ENCODE measurements around the gene MRPL1.
"Not testable (repeated sequence)": the region's sequence is repeated elsewhere in the genome, so short reads cannot be mapped to it uniquely, and the experiment has no call there.

MRPL1 gene

GRCh38 chr4:77938560-77938959 lies 75.9 kb downstream of the MRPL1 start:
- Histone ChIP-seq H3K79me2 (ENCODE audit: insufficient read depth, low read depth) (no peaks in the 10 kb centered on the region), H3K36me3 (ENCODE audit: insufficient read depth) (no peaks in the 10 kb centered on the region), H3K27ac (no peak overlapping the region), H3K4me1 (ENCODE audit: low read depth, poor library complexity, severe bottlenecking) (peaks cover 4% of the 10 kb centered on the region), H2AFZ (ENCODE audit: low read depth) (no peak overlapping the region), H3K4me2 (no peak overlapping the region), H3K9ac (no peak overlapping the region), H4K20me1 (ENCODE audit: insufficient read depth) (no peaks in the 10 kb centered on the region), H3K4me3 (IDR thresholded peaks at IDR 0.05; ENCODE audit: insufficient read depth, low read depth, low read length) (no peak overlapping the region), H3K27me3 (ENCODE audit: insufficient read depth, low read depth) (no peaks in the 10 kb centered on the region)
- no peak for TF ChIP-seq CTCF (conservative IDR thresholded peaks at IDR 0.05; ENCODE audit: low read depth, low read length)

GRCh38 chr4:77945929-77946328 lies 83.3 kb downstream of the MRPL1 start:
- H4K20me1 ChIP-seq (ENCODE audit: insufficient read depth); H2AFZ ChIP-seq (ENCODE audit: low read depth); H3K27ac ChIP-seq; H3K4me3 ChIP-seq (IDR thresholded peaks at IDR 0.05; ENCODE audit: insufficient read depth, low read depth, low read length); H3K4me1 ChIP-seq (ENCODE audit: low read depth, poor library complexity, severe bottlenecking); H3K9ac ChIP-seq; H3K4me2 ChIP-seq; H3K27me3 ChIP-seq (ENCODE audit: insufficient read depth, low read depth); H3K36me3 ChIP-seq (ENCODE audit: insufficient read depth); H3K79me2 ChIP-seq (ENCODE audit: insufficient read depth, low read depth): not testable (repeated sequence)

GRCh38 chr4:77950203-77950602 lies 87.6 kb downstream of the MRPL1 start:
- Histone ChIP-seq H3K27me3 (ENCODE audit: insufficient read depth, low read depth) (no peaks in the 10 kb centered on the region), H3K4me1 (ENCODE audit: low read depth, poor library complexity, severe bottlenecking) (no peaks in the 10 kb centered on the region), H4K20me1 (ENCODE audit: insufficient read depth) (no peaks in the 10 kb centered on the region), H3K4me3 (IDR thresholded peaks at IDR 0.05; ENCODE audit: insufficient read depth, low read depth, low read length) (no peak overlapping the region), H3K9ac (no peak overlapping the region), H3K27ac (no peak overlapping the region), H3K4me2 (no peak overlapping the region), H3K79me2 (ENCODE audit: insufficient read depth, low read depth) (no peaks in the 10 kb centered on the region), H2AFZ (ENCODE audit: low read depth) (no peak overlapping the region), H3K36me3 (ENCODE audit: insufficient read depth) (no peaks in the 10 kb centered on the region)
- no peak for TF ChIP-seq CTCF (conservative IDR thresholded peaks at IDR 0.05; ENCODE audit: low read depth, low read length)

DNA sequence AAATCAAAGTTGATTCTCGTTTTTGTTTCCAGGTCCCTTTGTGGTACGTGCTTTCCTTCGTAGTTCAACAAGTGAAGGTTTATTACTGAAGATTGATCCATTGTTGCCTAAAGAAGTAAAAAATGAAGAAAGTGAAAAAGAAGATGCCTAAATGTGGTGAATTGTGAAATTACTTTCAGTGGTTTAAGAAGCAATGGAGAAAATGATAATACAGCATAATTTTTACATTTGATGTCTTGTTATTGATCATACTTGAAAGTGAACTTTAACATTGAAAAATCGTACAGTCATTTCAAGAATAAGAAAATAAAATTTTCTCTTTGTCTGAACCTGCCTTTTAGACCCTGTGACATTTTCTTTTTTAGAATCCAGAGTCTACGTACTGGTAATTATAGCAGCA lies 89.8 kb downstream of the MRPL1 start:
- Histone ChIP-seq H3K79me2 (ENCODE audit: insufficient read depth, low read depth) (no peaks in the 10 kb centered on the region), H3K9ac (no peak overlapping the region), H4K20me1 (ENCODE audit: insufficient read depth) (no peaks in the 10 kb centered on the region), H3K4me2 (no peak overlapping the region), H3K4me3 (IDR thresholded peaks at IDR 0.05; ENCODE audit: insufficient read depth, low read depth, low read length) (no peak overlapping the region), H3K36me3 (ENCODE audit: insufficient read depth) (no peaks in the 10 kb centered on the region), H3K27ac (no peak overlapping the region), H2AFZ (ENCODE audit: low read depth) (no peak overlapping the region), H3K4me1 (ENCODE audit: low read depth, poor library complexity, severe bottlenecking) (no peaks in the 10 kb centered on the region), H3K27me3 (ENCODE audit: insufficient read depth, low read depth) (no peaks in the 10 kb centered on the region)
- no peak for TF ChIP-seq CTCF (conservative IDR thresholded peaks at IDR 0.05; ENCODE audit: low read depth, low read length)

DNA sequence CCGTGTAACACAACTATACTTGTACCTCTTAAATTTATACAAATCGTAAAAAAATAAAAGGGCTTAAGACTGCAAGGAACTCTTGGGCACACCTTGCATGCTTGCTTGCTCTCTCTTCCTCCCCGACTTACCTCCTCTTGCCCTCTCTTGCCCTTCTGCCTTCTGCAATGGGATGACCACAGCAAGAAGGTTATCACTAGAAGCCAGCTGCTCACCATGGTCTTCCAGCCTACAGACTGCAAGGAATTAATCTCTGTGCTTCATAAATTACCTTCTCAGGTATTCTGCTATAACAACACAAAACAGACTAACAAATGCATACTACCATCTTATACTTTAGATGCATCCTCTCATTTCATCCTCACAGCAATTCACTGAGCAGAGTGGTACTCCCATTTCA lies 92.1 kb downstream of the MRPL1 start:
- Histone ChIP-seq H2AFZ (ENCODE audit: low read depth) (no peak overlapping the region), H3K27me3 (ENCODE audit: insufficient read depth, low read depth) (no peaks in the 10 kb centered on the region), H3K4me3 (IDR thresholded peaks at IDR 0.05; ENCODE audit: insufficient read depth, low read depth, low read length) (no peak overlapping the region), H3K4me1 (ENCODE audit: low read depth, poor library complexity, severe bottlenecking) (peaks cover 2% of the 10 kb centered on the region), H3K27ac (no peak overlapping the region), H3K4me2 (no peak overlapping the region), H4K20me1 (ENCODE audit: insufficient read depth) (no peaks in the 10 kb centered on the region), H3K79me2 (ENCODE audit: insufficient read depth, low read depth) (no peaks in the 10 kb centered on the region), H3K36me3 (ENCODE audit: insufficient read depth) (no peaks in the 10 kb centered on the region), H3K9ac (no peak overlapping the region)
- TF ChIP-seq CTCF (conservative IDR thresholded peaks at IDR 0.05; ENCODE audit: low read depth, low read length) = no peak
